ENCODE results near the gene CCDC32.

Gene CCDC32

GRCh38 chr15:40525855-40526254 lies 39.0 kb downstream of the CCDC32 start:
- no peak for TF ChIP-seq SPI1 (IDR thresholded peaks at IDR 0.05; ENCODE audit: borderline replicate concordance, low read depth)
- no peak for TF ChIP-seq GABPA (IDR thresholded peaks at IDR 0.05; ENCODE audit: low read depth)
- no peak for TF ChIP-seq REST (IDR thresholded peaks at IDR 0.05; ENCODE audit: insufficient replicate concordance, low read depth)
- no peak for TF ChIP-seq POLR2AphosphoS5 (IDR thresholded peaks at IDR 0.05; ENCODE audit: low read depth)
- no peak for TF ChIP-seq CTCF (IDR thresholded peaks at IDR 0.05; ENCODE audit: insufficient read depth, low read length)
- no peak for DNase-seq (ENCODE audit: low read depth in 1 of 2, low spot score in 1 of 2)
- Histone ChIP-seq H3K27me3 (ENCODE audit: insufficient read depth, poor library complexity, severe bottlenecking) (no peaks in the 10 kb centered on the region), H3K4me3 (replicated peaks; ENCODE audit: insufficient read depth, low read length) (no peak overlapping the region), H3K27ac (replicated peaks) (no peak overlapping the region)

- H3K27me3 ChIP-seq (ENCODE audit: insufficient read depth, poor library complexity, severe bottlenecking) = no peaks in the 10 kb centered on the region
- no peak overlapping the region for H3K4me3 ChIP-seq (replicated peaks; ENCODE audit: insufficient read depth, low read length)
- no peak for DNase-seq (ENCODE audit: low read depth in 1 of 2, low spot score in 1 of 2)
- no peak overlapping the region for H3K27ac ChIP-seq (replicated peaks)
- TF ChIP-seq POLR2AphosphoS5 (IDR thresholded peaks at IDR 0.05; ENCODE audit: low read depth) (no peak), SPI1 (IDR thresholded peaks at IDR 0.05; ENCODE audit: borderline replicate concordance, low read depth) (no peak)
These were observed 41.2 kb downstream of the CCDC32 start for GRCh38 chr15:40523611-40524010.

GRCh38 chr15:40516322-40516721 lies 48.5 kb downstream of the CCDC32 start:
- peaks cover 6% of the 10 kb centered on the region for H3K27me3 ChIP-seq (ENCODE audit: insufficient read depth, poor library complexity, severe bottlenecking)
- no peak overlapping the region for H3K4me3 ChIP-seq (replicated peaks; ENCODE audit: insufficient read depth, low read length)
- DNase-seq (ENCODE audit: low read depth in 1 of 2, low spot score in 1 of 2) = no peak
- no peak overlapping the region for H3K27ac ChIP-seq (replicated peaks)
- TF ChIP-seq SPI1 (IDR thresholded peaks at IDR 0.05; ENCODE audit: borderline replicate concordance, low read depth) = no peak
- no peak for TF ChIP-seq GABPA (IDR thresholded peaks at IDR 0.05; ENCODE audit: low read depth)
- no peak for TF ChIP-seq POLR2AphosphoS5 (IDR thresholded peaks at IDR 0.05; ENCODE audit: low read depth)
- no peak for TF ChIP-seq CTCF (IDR thresholded peaks at IDR 0.05; ENCODE audit: insufficient read depth, low read length)
- TF ChIP-seq REST (IDR thresholded peaks at IDR 0.05; ENCODE audit: insufficient replicate concordance, low read depth) = no peak

GRCh38 chr15:40513609-40514008 lies 51.2 kb downstream of the CCDC32 start:
- no peak overlapping the region for H3K27ac ChIP-seq (replicated peaks)

More at GRCh38 chr15:40513609-40514008, 51.2 kb downstream of the CCDC32 start:
- peaks cover 17% of the 10 kb centered on the region for H3K27me3 ChIP-seq (ENCODE audit: insufficient read depth, poor library complexity, severe bottlenecking)
- H3K4me3 ChIP-seq (replicated peaks; ENCODE audit: insufficient read depth, low read length) = no peak overlapping the region
- DNase-seq (ENCODE audit: low read depth in 1 of 2, low spot score in 1 of 2) = no peak
- no peak for TF ChIP-seq REST (IDR thresholded peaks at IDR 0.05; ENCODE audit: insufficient replicate concordance, low read depth)
- no peak for TF ChIP-seq CTCF (IDR thresholded peaks at IDR 0.05; ENCODE audit: insufficient read depth, low read length)
- no peak for TF ChIP-seq SPI1 (IDR thresholded peaks at IDR 0.05; ENCODE audit: borderline replicate concordance, low read depth)
- TF ChIP-seq POLR2AphosphoS5 (IDR thresholded peaks at IDR 0.05; ENCODE audit: low read depth) = no peak
- TF ChIP-seq GABPA (IDR thresholded peaks at IDR 0.05; ENCODE audit: low read depth) = no peak

Measured in HL-60 (cell line).